Upper lobe of right lung (tissue), 1 donor: ENCODE data around the gene KIF18B. TPM values are rescaled to one million over a fixed set of nuclear protein-coding genes. Genes with fewer than 3 reads are reported as not detected.
A peak's percentile ranks its signal among the peaks of the same experiment; 100 is the strongest.

Experiments
- ATAC-seq: fragments of 200-7000 bp; cut with Tn5 transposase; one replicate; pipeline ENCODE4 v1.9.1; 2020; ENCODE audit warnings: mild to moderate bottlenecking, moderate library complexity
- DNase-seq: peaks from one replicate; pipeline ENCODE4 v3.0.0-alpha.2; 2020
- H3K27ac ChIP-seq: fragments of 200-600 bp; one replicate; pipeline ENCODE4 v1.8.0; 2022
- H3K27me3 ChIP-seq: fragments of 200-600 bp; one replicate; pipeline ENCODE4 v1.8.0; 2022; ENCODE audit warnings: mild to moderate bottlenecking
- H3K36me3 ChIP-seq: fragments of 200-600 bp; one replicate; pipeline ENCODE4 v1.8.0; 2022
- H3K4me1 ChIP-seq: fragments of 200-600 bp; one replicate; pipeline ENCODE4 v1.8.0; 2022
- H3K4me3 ChIP-seq: fragments of 200-600 bp; one replicate; pipeline ENCODE4 v1.8.0; 2022; ENCODE audit warnings: mild to moderate bottlenecking
- H3K9me3 ChIP-seq: fragments of 200-600 bp; one replicate; pipeline ENCODE4 v1.8.0; 2022
- intact Hi-C: fragments of 100-400 bp; cut with DNase I; formaldehyde crosslinking; loops from one replicate; pipeline ENCODE4 v1.11.0; 2022
- total RNA-seq: library from RNA; stranded (reverse); fragmentation: NEBNext Ultra II Directional; extraction: Animal tissue kit (Norgen Biotek cat#: 25700); gene quantifications from one replicate; pipeline ENCODE4 v1.2.1, GENCODE V29; 2021
- TF ChIP-seq, protein P1 (sequence below): fragments of 200-600 bp; IDR thresholded peaks from one replicate; pipeline ENCODE4 v1.8.0; 2022; ENCODE audit warnings: antibody characterized with exemption
- donor health status: DM: no; HTN: yes; CAD: no; lungs with severe emphysema.

The KIF18B gene
- total RNA-seq, 1 donor from 2014 or later = 0.32 TPM

DNA sequence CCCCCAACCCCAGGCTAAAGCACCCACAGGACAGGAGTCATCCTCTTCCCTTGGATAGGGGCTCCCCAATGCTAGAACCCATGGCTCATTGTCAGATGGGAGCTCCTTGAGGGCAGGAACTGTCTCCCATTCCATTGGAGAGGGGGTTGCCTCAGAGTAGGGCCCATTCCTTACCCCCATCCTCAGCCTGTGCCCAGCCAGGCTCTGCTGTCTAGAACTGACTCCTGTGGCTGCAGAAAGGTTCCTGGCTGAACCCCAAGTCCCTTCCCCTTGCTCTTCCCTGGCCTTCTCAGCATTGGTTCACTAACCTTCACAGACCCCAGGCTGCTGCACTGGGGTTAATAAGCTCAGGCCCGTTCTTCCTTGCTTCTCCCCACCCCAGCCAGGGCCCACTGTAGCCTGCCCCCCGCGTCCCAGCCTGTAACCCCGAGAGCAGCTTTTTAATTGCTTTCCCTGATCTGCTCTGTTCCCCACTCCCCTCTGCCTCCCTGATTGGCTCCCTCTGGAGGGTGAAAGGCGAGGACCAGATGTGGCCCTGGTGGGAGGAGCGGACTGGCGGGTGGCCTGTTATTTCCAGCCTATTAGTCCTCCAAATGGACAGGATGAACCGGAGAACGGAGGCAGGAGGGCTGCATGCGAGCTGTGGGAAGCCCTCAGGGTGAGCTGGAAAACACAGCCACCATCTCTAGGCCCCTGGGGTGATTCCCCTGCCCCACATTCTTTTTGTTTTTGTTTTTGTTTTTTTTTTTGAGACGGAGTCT is 26.3 kb downstream of the KIF18B start:
- Histone ChIP-seq H3K4me1 (no peaks in the 10 kb centered on the region), H3K9me3 (no peaks in the 10 kb centered on the region), H3K27me3 (peaks cover 5% of the 10 kb centered on the region), H3K27ac (no peak overlapping the region), H3K36me3 (no peaks in the 10 kb centered on the region), H3K4me3 (no peak overlapping the region)
- peak; percentile 41 for DNase-seq
- intact Hi-C loops = no loop called here
- no peak for ATAC-seq
- TF ChIP-seq, protein P1, sequence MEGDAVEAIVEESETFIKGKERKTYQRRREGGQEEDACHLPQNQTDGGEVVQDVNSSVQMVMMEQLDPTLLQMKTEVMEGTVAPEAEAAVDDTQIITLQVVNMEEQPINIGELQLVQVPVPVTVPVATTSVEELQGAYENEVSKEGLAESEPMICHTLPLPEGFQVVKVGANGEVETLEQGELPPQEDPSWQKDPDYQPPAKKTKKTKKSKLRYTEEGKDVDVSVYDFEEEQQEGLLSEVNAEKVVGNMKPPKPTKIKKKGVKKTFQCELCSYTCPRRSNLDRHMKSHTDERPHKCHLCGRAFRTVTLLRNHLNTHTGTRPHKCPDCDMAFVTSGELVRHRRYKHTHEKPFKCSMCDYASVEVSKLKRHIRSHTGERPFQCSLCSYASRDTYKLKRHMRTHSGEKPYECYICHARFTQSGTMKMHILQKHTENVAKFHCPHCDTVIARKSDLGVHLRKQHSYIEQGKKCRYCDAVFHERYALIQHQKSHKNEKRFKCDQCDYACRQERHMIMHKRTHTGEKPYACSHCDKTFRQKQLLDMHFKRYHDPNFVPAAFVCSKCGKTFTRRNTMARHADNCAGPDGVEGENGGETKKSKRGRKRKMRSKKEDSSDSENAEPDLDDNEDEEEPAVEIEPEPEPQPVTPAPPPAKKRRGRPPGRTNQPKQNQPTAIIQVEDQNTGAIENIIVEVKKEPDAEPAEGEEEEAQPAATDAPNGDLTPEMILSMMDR = no peak

DNA sequence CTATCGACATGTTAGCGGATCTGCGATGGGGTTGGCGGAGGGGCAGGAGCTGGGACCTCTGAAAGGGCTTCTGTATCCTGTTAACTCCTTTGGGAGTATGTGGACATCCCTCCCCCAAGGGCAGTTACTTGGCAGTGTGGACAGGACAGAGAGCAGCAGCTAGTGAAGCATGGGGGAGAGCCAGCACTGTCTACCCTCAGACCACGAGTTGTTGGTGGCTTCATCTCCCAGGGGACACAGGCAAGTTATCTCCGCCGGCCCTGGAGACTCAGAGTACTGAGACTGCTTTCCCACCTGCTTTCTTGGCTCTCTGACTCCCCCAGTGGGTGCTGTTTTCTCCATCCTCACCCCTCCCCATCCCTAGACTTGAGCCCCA is 27.0 kb downstream of the KIF18B start:
- DNase-seq (peak; percentile 52), ATAC-seq (no peak)
- no peaks in the 10 kb centered on the region for H3K36me3 ChIP-seq
- no peaks in the 10 kb centered on the region for H3K4me1 ChIP-seq
- no peaks in the 10 kb centered on the region for H3K9me3 ChIP-seq
- no peak overlapping the region for H3K4me3 ChIP-seq
- H3K27ac ChIP-seq = no peak overlapping the region
- TF ChIP-seq, protein P1 = no peak
- intact Hi-C loops = no loop called here
- peaks cover 5% of the 10 kb centered on the region for H3K27me3 ChIP-seq

DNA sequence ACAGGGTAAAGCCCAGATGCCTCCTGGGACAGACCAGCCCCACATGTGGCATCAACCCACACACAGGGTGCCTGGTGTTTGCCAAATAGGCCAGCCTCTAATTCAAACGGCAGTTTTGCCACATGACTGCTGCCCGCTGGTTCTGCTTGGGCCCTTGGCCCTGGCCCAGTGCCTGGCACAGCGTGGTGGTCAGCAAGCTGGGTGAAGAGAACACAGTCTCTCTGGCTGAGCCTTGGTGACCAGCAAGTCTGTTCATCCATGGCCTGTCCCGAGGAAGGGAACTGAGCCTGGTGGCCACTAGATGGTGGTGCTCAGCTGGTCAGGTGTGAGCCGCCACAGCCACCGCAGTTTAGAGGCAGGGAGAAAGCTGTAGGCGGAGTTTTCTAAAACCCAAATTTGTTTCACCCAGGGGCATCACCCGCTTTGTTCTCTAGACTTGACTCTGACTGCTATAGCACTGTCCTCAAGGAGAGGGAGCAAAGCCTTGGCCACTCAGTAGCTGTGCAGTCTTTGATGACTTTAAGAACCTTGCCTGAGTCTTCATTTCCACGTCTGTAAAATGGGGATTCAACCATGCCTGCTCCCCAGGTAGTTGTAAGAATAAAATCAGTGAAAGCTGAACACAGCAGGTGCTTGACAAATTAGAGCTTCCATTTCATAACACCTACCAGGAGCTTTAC is 27.5 kb downstream of the KIF18B start:
- peak; percentile 91 for ATAC-seq
- peak; percentile 87 for DNase-seq
- intact Hi-C loops = loop anchor here (5.0 to 10.0 kb wide), 2 partner anchors 102 to 195 kb away; no protein-coding TSS in a partner anchor

DNA sequence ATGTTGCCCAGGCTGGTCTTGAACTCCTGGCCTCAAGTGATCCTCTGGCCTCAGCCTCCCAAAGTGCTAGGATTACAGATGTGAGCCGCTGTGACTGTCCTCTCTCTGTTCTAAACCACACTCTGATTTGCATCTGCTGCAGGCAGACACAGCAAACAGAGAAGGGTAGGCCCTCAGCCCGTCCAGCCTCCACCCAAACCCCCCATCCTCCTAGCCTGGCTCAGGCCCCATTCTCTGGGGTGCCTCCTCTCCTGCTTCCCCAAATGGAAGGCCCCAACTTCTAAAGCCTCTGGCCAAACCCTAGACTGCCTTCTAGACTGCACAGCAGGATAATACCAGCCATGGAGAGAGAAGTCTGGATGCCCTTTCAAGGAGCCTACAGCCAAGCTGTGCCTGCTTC is 28.2 kb downstream of the KIF18B start:
- peaks cover 5% of the 10 kb centered on the region for H3K27me3 ChIP-seq
- DNase-seq (peak; percentile 23), ATAC-seq (no peak)
- H3K4me1 ChIP-seq = no peaks in the 10 kb centered on the region
- no peaks in the 10 kb centered on the region for H3K9me3 ChIP-seq
- no peak overlapping the region for H3K27ac ChIP-seq
- TF ChIP-seq, protein P1 = no peak
- no peaks in the 10 kb centered on the region for H3K36me3 ChIP-seq
- intact Hi-C loops = loop anchor here (5.0 to 10.0 kb wide), 2 partner anchors 103 to 195 kb away; no protein-coding TSS in a partner anchor
- no peak overlapping the region for H3K4me3 ChIP-seq

More for the DNA sequence above, 27.5 kb downstream of the KIF18B start:
- TF ChIP-seq, protein P1 = peak; percentile 79
- Histone ChIP-seq H3K9me3 (no peaks in the 10 kb centered on the region), H3K4me3 (no peak overlapping the region), H3K27me3 (peaks cover 5% of the 10 kb centered on the region), H3K36me3 (no peaks in the 10 kb centered on the region), H3K4me1 (no peaks in the 10 kb centered on the region), H3K27ac (no peak overlapping the region)

DNA sequence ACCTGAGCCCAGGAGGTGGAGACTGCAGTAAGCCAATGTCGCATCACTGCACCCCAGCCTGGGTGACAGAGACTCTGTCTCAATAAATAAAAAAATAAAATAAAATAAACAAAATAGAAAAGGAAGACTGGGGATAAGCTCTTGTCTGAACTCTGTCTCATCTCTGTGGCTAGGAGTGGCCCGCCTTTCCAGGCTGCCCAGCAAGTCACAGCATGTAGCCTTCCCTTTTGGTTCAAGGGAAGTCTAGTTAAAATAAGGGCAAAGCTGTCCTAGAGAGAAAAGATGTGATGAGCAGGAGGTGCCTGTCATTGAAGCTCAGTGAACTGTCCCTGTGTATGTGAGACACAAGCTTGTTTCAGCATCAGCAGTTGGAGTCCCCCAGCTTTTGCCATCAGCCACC is 29.6 kb downstream of the KIF18B start:
- Histone ChIP-seq H3K4me1 (no peaks in the 10 kb centered on the region), H3K9me3 (no peaks in the 10 kb centered on the region), H3K27me3 (peaks cover 5% of the 10 kb centered on the region), H3K27ac (no peak overlapping the region), H3K4me3 (no peak overlapping the region), H3K36me3 (no peaks in the 10 kb centered on the region)
- intact Hi-C loops = loop anchor here (5.0 to 10.0 kb wide), 2 partner anchors 104 to 197 kb away; no protein-coding TSS in a partner anchor
- ATAC-seq (no peak), DNase-seq (peak; percentile 28)
- TF ChIP-seq, protein P1 = no peak
